Activated CD8-positive, alpha-beta memory T cell treated with anti-CD3 and anti-CD28 coated beads, Interleukin-2, amount 50 U/mL, for 4 hours (primary cell): ENCODE results near the gene MRAP.

ENCODE experiments used
- DNase-seq: peaks from one replicate; pipeline ENCODE4 v3.0.0-alpha.2; 2020

MRAP gene

DNA sequence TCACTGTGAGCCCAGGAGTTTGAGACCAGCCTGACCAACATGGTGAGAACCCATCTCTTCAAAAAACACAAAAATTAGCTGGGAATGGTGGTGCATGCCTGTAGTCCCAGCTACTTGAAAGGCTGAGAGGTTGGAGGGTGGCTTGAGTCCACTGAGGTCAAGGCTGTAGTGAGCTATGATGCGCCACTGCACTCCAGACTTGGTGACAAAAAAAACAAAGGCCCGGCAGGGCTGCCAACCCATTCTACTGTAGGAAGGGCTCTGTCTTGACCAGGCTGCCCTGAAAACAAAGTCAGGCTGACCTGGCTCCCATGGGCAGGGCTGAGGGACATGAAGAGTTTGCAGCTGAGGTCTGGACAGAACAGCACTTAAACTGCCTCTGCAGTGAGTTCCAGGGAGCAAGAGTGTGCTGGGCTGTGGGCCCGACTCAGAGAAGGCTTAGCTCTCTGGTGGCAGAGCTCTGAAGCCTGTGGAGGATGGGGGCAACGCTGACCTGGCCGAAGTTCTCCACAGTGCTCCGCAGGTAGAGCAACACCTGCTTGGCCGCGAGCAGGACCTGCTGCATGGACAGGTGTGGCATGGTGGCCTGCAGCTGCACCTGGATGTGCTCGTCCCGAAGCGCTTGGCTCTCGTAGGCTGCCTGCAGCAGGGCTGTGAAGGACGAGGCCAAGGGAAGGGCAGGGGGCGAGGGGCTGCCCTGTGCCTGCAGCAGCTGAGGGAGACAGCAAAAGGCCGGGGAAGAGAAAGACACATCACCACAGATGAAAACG, 51.7 kb downstream of the MRAP start:
- DNase-seq, result no peak

DNA sequence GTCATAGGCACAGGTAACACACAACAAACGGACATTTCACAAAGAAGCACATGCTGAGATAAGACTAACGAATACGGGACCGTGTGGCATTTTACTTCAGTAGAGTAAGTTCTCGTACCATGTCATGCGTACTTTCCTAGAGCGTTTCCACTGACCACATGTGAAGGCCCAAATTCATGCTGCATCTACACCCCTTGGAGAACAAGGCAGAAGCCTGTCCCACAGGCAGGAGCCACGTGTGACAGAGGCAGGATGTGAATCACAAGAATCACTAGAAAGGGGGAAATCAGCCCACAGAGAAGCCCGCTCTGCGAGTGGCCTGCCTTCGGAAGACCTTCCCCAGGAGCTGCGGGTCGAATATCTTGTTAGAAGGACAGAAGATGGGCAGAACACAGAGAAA, 52.3 kb downstream of the MRAP start:
- no peak for DNase-seq

DNA sequence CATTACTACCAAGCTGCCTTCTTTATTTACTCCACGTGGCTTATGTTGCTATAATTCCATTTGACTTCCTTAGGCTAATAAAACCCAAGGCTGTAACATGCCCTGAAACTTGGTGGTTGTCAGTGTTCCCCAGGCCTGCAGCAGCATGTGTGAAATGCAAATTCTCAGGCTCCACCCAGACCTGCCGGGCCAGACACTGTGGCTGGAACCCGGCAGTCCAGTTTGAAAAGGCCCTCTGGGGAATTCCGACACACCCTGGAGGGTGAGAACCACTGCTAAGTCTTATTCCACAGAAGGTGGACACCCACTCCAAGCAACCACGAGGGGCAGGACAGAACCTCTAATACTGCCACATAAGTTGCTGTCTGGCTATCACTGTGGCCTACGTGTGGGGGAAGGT, 52.8 kb downstream of the MRAP start:
- no peak for DNase-seq

DNA sequence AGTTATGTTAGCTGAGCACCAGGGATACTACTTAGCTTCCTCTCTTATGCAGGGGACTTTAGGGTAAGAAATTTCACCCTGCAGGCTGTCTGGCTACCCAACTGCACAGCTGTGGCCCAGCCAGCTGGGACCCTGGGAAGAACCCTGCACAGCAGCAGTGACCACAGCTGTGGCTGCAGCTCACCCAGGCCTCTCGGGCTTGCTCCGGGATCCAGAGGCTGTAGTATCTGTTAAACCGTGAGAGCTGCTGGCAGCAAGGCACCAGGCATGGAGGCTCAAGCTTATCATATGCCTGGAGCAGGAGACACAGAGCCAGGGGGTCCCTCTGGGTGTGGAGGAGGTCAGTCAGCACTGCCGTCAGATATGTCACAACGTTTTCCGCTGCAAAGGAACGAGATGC, 53.9 kb downstream of the MRAP start:
- no peak for DNase-seq

DNA sequence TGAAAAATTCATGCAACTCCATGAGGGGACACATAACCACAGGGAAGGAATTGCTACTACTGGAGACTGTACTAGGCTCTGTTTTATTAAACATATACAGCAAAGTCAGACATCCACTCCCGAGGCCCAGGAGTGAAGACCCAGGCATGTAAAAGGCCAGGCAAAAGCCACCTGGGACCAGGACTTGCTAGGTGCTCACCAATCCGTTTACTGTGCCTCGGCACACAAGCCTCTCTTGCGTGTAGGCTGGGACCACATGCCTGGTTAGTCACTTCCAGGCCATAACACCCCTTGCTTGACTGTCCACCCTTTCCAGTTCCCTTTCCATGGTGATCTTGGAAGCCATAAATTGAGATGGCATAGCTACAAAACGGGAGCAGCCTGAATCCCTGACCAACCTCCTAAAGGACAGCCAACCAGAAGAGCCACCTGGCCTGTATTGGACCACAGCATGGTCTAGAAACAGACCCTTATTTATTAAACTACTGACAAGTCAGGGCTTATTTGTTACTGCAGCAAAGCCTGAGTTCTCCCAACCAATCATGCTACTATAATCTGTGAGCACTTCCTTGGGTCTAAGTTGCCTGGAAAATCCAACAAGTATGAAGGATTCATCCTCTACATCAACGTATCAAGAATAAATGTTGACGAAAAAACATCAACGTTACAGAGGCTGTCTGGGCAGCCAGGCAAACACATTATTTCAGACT, 54.5 kb downstream of the MRAP start:
- no peak for DNase-seq

DNA sequence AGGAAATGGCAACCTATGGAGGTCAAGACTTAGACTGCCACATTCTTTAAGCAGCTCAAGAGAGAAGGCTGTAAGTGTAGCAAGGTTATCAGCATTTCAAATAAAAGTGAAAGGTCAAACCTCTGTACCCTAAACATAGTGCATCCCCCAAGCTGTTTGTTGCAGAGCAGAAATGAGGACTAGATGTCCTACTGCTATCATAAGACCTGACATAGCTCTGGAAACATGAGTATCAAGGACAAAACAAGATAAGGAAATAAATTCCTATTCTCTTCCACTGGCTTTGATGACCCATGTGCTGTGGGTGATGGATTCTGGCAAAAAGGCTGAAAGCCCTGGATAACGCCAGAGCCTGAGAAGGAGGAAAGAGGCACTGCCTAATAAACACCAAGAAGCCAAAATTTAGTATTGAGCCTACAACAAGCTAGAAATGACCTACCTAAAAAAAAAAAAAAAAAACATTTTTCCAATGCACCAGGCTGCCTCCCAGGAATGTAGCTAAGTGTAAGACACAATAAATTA, 58.3 kb downstream of the MRAP start:
- no peak for DNase-seq

DNA sequence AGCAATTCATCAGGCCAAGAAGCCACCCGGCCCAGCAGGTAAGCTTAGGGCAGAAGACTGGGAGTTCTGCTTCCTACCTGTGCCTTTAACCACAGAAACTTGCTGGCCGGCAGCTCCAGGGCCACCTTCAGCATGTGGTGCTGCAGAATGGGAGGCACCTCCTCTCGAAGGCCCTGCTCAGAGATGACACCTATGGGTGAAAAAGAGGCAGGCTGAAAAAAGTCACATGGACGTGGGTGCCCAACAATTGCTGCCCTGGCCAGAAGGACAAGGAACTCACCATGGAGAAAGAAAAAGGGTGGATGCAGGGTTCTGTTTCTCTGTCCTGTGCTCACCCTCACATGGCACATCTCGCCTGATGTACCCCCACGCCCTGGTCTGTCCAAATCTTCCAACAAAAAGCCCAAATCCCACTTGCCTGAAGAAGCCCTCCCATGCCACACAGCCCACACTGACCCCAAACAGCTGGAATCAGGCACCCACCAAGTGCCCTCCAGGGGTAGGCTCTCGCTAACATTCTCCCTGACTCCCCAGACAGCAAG, 61.1 kb downstream of the MRAP start:
- DNase-seq, result no peak

DNA sequence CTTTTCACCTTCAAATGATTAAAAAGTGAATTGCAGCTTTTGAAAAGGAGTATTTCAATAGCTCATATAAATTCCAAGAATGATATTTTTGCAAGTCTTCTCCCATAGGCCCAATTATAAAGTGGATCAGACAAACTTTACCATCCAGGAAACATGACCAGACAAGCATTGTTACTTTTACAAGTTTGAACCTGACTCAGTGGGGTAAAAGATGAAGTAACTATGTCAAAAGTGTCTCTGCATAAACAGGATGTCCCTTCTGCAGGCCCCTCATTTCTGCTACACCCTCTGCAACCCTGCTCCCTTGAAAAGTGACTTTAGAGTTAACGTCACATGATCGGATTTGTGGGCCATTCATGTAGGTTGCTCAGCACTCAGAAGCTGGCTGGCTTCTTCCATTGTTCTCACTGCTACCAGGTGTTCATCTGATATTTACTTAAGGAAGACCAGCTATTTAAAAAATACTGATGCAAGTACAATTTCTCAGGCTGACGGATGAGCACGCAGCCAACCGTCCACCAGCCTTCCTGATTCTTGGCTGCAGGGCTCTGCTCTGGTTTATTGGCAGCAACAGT, 61.8 kb downstream of the MRAP start:
- no peak for DNase-seq
